ENCODE results near the gene ALDH1B1.

DNA sequence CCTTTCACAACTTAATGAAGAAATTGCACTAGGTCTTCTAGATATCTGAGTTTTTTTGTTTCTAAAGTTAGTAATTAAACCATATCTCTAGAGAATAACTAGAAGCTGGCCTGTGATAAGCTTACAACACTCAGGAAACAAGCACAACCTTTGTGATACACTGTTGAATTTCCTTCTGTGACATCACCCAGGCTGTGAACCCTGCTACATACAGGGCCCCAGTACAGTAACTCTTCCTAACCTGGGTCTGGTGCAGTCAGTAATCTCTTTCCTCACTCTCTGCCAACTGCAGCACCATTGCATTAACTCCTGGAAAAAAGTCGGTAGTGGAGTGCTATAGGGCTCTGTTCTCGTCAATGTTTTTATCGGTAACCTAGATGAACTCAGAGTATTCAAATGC is 42.4 kb downstream of the ALDH1B1 start:
- TF ChIP-seq, protein P1, sequence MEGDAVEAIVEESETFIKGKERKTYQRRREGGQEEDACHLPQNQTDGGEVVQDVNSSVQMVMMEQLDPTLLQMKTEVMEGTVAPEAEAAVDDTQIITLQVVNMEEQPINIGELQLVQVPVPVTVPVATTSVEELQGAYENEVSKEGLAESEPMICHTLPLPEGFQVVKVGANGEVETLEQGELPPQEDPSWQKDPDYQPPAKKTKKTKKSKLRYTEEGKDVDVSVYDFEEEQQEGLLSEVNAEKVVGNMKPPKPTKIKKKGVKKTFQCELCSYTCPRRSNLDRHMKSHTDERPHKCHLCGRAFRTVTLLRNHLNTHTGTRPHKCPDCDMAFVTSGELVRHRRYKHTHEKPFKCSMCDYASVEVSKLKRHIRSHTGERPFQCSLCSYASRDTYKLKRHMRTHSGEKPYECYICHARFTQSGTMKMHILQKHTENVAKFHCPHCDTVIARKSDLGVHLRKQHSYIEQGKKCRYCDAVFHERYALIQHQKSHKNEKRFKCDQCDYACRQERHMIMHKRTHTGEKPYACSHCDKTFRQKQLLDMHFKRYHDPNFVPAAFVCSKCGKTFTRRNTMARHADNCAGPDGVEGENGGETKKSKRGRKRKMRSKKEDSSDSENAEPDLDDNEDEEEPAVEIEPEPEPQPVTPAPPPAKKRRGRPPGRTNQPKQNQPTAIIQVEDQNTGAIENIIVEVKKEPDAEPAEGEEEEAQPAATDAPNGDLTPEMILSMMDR (IDR thresholded peaks at IDR 0.05; ENCODE audit: low read depth, low read length): no peak
- TF ChIP-seq POLR2A (IDR thresholded peaks at IDR 0.05; ENCODE audit: extremely low read depth, insufficient read length): no peak
